Measurements from ENCODE around the gene COX10. TPM values are rescaled to one million over a fixed set of nuclear protein-coding genes. Genes with fewer than 3 reads are reported as not detected.

The COX10 gene
- total RNA-seq, 1 donor from 2014 or later: 10.5 TPM

Other genes with a start within 250 kb of the COX10 start
- not detected in 2 replicates for gene CDRT15, start 167.4 kb downstream of the COX10 start, total RNA-seq
- 0.13 TPM in 1 of 2 replicates, not detected in the other for gene HS3ST3B1, start 231.6 kb downstream of the COX10 start, total RNA-seq